GM12878 (cell line): ENCODE results near the gene DAPK2.

Experiments
- ATF2 ChIP-seq: IDR thresholded peaks from 2 replicates; pipeline ENCODE4 v1.6.1; 2012; ENCODE audit warnings: low read length, inconsistent platforms
- BCL3 ChIP-seq: IDR thresholded peaks from 2 replicates; pipeline ENCODE4 v1.6.1; 2011; ENCODE audit warnings: borderline replicate concordance, low read depth, mild to moderate bottlenecking, moderate library complexity, low read length; ENCODE audit not compliant: insufficient read depth, poor library complexity, severe bottlenecking
- CBFB ChIP-seq: IDR thresholded peaks from 2 replicates; pipeline ENCODE4 v1.6.1; 2016; ENCODE audit warnings: antibody characterized with exemption, low read depth
- CEBPB ChIP-seq, 2 experiments: fragments of 150-350 bp in 1 of 2; IDR thresholded peaks; 2 replicates each; pipeline ENCODE4 v1.6.1; 2012 to 2014; ENCODE audit warnings: low read depth in 2 of 2, low read length in 2 of 2, borderline replicate concordance in 1 of 2, inconsistent platforms in 1 of 2
- EP300 ChIP-seq, 2 experiments: fragments of 150-350 bp in 1 of 2; IDR thresholded peaks; 2 replicates each; pipeline ENCODE4 v1.6.1; 2011 to 2012; ENCODE audit warnings: low read depth in 2 of 2, low read length in 2 of 2, borderline replicate concordance in 1 of 2, improper control_type of control experiment in 1 of 2, inconsistent platforms in 1 of 2; ENCODE audit not compliant: control insufficient read depth in 1 of 2
- KDM1A ChIP-seq: fragments of 200-600 bp; sonication (generic); IDR thresholded peaks from 2 replicates; pipeline ENCODE4 v1.6.1; 2016; ENCODE audit warnings: borderline replicate concordance
- POLR2A ChIP-seq: IDR thresholded peaks from 2 replicates; pipeline ENCODE4 v1.6.1; 2011; ENCODE audit warnings: low read depth, mild to moderate bottlenecking, low read length
- POLR2AphosphoS2 ChIP-seq: IDR thresholded peaks from 2 replicates; pipeline ENCODE4 v1.6.1; 2011; ENCODE audit warnings: low read depth, mild to moderate bottlenecking, low read length, improper control_type of control experiment, moderate library complexity
- SIN3A ChIP-seq: IDR thresholded peaks from 2 replicates; pipeline ENCODE4 v1.6.1; 2012; ENCODE audit warnings: low read depth, low read length, improper control_type of control experiment
- ZZZ3 ChIP-seq: IDR thresholded peaks from 2 replicates; pipeline ENCODE4 v1.6.1; 2011; ENCODE audit warnings: low read depth; ENCODE audit not compliant: control insufficient read depth, insufficient read length
- TF ChIP-seq, protein P1 (sequence below), 3 experiments: IDR thresholded peaks in 2 of 3; conservative IDR thresholded peaks in 1 of 3; 2 replicates each; pipeline ENCODE4 v1.5.1; 2011; ENCODE audit warnings: low read depth in 3 of 3, low read length in 3 of 3, mild to moderate bottlenecking in 3 of 3, control low read depth in 2 of 3, moderate library complexity in 2 of 3, inconsistent platforms in 1 of 3, mixed read lengths in 1 of 3; ENCODE audit not compliant: control insufficient read depth in 2 of 3, insufficient read depth in 1 of 3; ENCODE audit errors: extremely low read depth in 1 of 3
- TF ChIP-seq, protein P2 (sequence below): IDR thresholded peaks from 2 replicates; pipeline ENCODE4 v1.6.1; 2011; ENCODE audit warnings: low read depth, mild to moderate bottlenecking, low read length, moderate library complexity, borderline replicate concordance; ENCODE audit errors: extremely low read depth

DNA sequence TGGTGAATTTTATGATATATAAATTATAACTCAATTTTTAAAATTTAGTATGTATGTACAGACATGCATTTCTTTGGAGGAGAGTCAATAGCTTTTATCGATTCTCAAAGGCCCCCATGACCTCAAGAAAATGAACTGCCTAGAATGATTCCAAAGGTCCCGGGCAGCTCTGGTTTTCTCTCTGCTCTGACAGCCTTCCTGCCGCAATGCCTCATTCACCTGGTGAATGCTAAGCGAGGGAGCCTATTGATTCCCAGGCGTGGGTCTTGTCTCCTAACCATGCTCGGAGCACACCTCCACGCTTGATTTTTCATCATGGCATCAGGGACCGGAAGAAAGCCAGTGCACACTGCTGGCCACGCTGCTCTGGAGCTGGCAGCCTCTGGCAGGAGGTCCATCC is 132.9 kb downstream of the DAPK2 start:
- TF ChIP-seq, protein P1, sequence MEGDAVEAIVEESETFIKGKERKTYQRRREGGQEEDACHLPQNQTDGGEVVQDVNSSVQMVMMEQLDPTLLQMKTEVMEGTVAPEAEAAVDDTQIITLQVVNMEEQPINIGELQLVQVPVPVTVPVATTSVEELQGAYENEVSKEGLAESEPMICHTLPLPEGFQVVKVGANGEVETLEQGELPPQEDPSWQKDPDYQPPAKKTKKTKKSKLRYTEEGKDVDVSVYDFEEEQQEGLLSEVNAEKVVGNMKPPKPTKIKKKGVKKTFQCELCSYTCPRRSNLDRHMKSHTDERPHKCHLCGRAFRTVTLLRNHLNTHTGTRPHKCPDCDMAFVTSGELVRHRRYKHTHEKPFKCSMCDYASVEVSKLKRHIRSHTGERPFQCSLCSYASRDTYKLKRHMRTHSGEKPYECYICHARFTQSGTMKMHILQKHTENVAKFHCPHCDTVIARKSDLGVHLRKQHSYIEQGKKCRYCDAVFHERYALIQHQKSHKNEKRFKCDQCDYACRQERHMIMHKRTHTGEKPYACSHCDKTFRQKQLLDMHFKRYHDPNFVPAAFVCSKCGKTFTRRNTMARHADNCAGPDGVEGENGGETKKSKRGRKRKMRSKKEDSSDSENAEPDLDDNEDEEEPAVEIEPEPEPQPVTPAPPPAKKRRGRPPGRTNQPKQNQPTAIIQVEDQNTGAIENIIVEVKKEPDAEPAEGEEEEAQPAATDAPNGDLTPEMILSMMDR (IDR thresholded peaks at IDR 0.05 in 2 of 3, conservative IDR thresholded peaks at IDR 0.05 in 1 of 3; ENCODE audit: control insufficient read depth in 2 of 3, extremely low read depth in 1 of 3, insufficient read depth in 1 of 3, low read depth in 3 of 3, low read length in 3 of 3) = no peak
- TF ChIP-seq CEBPB (IDR thresholded peaks at IDR 0.05; ENCODE audit: borderline replicate concordance in 1 of 2, low read depth in 2 of 2, low read length in 2 of 2) (no peak), BCL3 (no peak), POLR2A (no peak), ZZZ3 (no peak), POLR2AphosphoS2 (no peak), SIN3A (no peak), ATF2 (no peak), EP300 (IDR thresholded peaks at IDR 0.05; ENCODE audit: borderline replicate concordance in 1 of 2, control insufficient read depth in 1 of 2, low read depth in 2 of 2, low read length in 2 of 2) (no peak), CBFB (no peak), KDM1A (no peak)
- TF ChIP-seq, protein P2, sequence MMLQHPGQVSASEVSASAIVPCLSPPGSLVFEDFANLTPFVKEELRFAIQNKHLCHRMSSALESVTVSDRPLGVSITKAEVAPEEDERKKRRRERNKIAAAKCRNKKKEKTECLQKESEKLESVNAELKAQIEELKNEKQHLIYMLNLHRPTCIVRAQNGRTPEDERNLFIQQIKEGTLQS = no peak
